Measurements from ENCODE around the gene MRPL50.

- TF ChIP-seq CTCF (conservative IDR thresholded peaks at IDR 0.05 in 1 of 2, IDR thresholded peaks at IDR 0.05 in 1 of 2; ENCODE audit: extremely low read depth in 1 of 2, insufficient read depth in 1 of 2, low read depth in 1 of 2, low read length in 2 of 2), result no peak
- TF ChIP-seq EZH2 (IDR thresholded peaks at IDR 0.05; ENCODE audit: borderline replicate concordance, low read length), result no peak
Observed at GRCh38 chr9:101403516-101404285, 5.3 kb upstream of the MRPL50 start.
